ENCODE measurements around the gene OSBPL10.

- TF ChIP-seq CTCF (IDR thresholded peaks at IDR 0.05) (no peak), POLR2AphosphoS5 (IDR thresholded peaks at IDR 0.05) (no peak), POLR2A (IDR thresholded peaks at IDR 0.05) (no peak), EP300 (IDR thresholded peaks at IDR 0.05) (no peak)
Observed at GRCh38 chr3:31808143-31808720, 172.8 kb downstream of the OSBPL10 start.

Measured in stomach (tissue), 4 donors.